Sciatic nerve (tissue), 2 donors: ENCODE measurements around the gene CIITA. TPM values are rescaled to one million over a fixed set of nuclear protein-coding genes. Genes with fewer than 3 reads are reported as not detected.

Experiments used
- ATAC-seq: fragments of 200-7000 bp; cut with Tn5 transposase; one replicate; pipeline ENCODE4 v1.9.1; 2020; ENCODE audit warnings: mild to moderate bottlenecking, moderate library complexity
- DNase-seq: peaks from one replicate; pipeline ENCODE4 v3.0.0-alpha.2; 2020; ENCODE audit warnings: low spot score
- intact Hi-C: fragments of 100-400 bp; cut with DNase I; formaldehyde crosslinking; loops from one replicate; pipeline ENCODE4 v1.14.2; 2022
- total RNA-seq: library from RNA; stranded (reverse); fragmentation: NEBNext Ultra II Directional; extraction: Animal tissue kit (Norgen Biotek cat#: 25700); gene quantifications from one replicate; pipeline ENCODE4 v1.2.1, GENCODE V29; 2021
- donor health status: DM: no; HTN: no; CAD: no.
- donor health status: DM: no; HTN: no; CAD: no.

CIITA gene
- total RNA-seq, 1 donor from 2014 or later = 51.9 TPM

GRCh38 chr16:10871157-10871991 is 5.6 kb upstream of the CIITA start:
- DNase-seq (peak; percentile 62), ATAC-seq (peak; percentile 75)
- intact Hi-C loops = loop anchor here (10.0 kb wide), 1 partner anchor 1887 kb away; no protein-coding TSS in a partner anchor

DNA sequence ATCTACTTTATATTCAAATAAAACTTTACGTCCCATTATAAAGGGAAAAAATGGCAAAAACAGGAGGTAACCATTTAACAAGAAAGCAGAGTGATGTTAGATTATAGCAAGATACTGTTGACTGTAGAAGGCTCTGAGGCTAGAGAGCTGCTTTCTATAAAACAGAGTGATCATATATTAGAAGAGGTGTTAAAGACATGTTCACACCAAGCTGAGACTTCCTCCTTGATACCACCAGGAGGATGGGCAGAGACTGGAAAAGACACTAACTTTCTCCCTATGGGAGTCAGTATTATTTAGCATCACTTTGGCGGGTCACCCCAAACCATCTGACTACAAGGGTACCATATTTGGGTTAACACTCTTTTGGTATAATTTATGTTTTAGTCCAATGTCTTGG is 687 bp upstream of the CIITA start:
- intact Hi-C loops = loop anchor here (10.0 kb wide), 1 partner anchor 1892 kb away; no protein-coding TSS in a partner anchor
- no peak for ATAC-seq
- DNase-seq = no peak

- intact Hi-C loops = loop anchor here (10.0 kb wide), 1 partner anchor 1893 kb away; no protein-coding TSS in a partner anchor
- DNase-seq = no peak
- ATAC-seq = no peak
Observed at GRCh38 chr16:10877472-10877946, 507 bp downstream of the CIITA start.

- intact Hi-C loops = loop anchor here (10.0 kb wide), 1 partner anchor 1893 kb away; no protein-coding TSS in a partner anchor
- no peak for ATAC-seq
- no peak for DNase-seq
Observed at GRCh38 chr16:10878328-10878643, 1.3 kb downstream of the CIITA start.

DNA sequence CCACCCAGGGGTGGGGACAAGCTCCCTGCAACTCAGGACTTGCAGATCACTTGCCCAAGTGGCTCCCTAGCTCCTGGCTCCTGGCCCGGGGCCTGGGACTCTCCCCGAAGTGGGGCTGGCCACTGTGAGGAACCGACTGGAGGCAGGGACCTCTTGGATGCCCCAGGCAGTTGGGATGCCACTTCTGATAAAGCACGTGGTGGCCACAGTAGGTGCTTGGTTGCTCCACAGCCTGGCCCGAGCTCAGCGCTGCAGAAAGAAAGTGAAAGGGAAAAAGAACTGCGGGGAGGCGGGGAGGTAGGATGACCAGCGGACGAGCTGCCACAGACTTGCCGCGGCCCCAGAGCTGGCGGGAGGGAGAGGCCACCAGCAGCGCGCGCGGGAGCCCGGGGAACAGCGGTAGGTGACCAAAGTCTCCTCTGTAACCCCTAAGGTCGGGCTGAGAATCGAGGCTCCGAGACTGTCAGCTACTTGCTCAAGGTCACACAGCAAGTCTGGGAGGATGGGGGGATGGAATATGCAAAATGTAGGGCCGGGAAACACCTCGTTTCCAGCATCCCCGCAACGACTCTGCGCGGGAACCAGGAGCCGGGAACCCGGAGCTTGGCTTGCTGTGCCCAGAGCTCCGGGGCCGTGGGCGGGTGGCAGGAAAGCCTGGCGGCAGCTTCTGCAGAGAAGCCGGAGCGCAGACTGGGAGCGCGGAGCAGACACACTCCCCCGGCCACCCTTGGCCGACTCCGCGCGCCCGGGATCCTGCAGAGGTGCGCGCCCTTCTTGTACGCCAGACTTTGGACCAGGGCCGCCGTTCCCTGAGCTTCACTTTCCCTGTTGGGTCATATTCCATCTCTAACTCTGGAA is 1.9 kb downstream of the CIITA start:
- ATAC-seq (peak; percentile 58), DNase-seq (peak; percentile 67)
- intact Hi-C loops = loop anchor here (10.0 kb wide), 1 partner anchor 1894 kb away; no protein-coding TSS in a partner anchor

- DNase-seq (no peak), ATAC-seq (no peak)
- intact Hi-C loops = loop anchor here (10.0 kb wide), 1 partner anchor 1895 kb away; no protein-coding TSS in a partner anchor
Observed at GRCh38 chr16:10879681-10880589, 2.9 kb downstream of the CIITA start.

DNA sequence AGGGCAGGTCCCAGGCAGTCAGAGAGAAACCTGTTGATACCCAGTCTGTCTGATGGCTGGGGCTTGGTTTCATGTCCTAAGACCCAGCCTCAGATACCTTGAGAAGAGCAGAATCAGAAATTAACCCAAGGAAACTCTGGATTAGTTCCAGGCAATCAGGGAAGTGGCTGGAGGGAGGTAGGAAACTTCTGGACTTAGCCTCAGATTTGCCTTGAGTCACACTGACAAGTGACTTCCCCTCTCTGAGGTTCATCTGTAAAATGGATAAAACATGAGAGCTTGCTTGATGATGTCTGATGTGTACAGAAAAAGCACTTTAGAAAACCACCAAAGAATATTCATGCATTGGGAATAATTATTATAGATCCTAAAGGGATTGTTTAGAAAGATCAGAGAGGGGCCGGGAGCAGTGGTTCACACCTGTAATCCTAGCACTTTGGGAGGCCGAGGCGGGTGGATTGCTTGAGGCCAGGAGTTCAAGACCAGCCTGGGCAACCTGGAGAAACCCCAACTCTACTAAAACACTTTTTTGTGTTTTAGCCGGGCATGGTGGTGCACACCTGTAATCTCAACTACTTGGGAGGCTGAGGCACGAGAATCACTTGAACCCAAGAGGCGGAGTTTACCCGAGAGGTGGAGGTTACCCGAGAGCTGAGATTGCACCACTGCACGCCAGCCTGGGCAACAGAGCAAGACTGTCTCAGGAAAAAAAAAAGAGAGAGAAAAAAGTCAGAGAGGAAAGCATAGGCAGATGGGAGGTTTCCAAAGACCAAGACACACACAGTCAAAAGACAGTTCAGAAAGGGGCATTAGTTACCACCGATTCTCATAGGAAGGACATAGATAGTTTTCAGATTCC is 3.8 kb downstream of the CIITA start:
- ATAC-seq = no peak
- intact Hi-C loops = no loop called here
- DNase-seq = no peak

DNA sequence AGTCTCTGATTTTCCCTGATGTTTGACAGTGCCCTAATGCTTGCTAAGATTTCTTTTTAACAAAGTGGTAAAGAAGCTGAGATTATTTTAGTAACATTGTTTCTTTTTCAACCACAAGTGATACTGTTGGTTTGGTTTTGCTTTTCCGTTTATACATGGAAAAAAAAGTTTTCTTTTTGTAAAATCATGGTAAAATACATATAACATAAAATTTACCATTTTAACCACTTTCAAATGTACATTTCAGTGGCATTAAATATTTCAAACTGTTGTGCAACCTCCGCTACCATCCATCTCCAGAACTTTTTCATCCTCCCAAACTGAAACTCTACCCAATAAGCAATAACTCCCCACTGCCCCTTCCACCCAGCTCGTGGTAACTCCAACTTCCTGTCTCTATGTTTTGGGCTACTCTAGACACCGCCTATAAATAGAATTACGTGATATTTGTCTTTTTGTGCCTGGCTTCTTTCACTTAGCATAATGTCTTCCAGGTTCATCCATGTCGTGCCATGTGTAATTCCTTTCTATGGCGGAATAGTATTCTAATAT is 4.6 kb downstream of the CIITA start:
- ATAC-seq = no peak
- no peak for DNase-seq
- intact Hi-C loops = no loop called here

DNA sequence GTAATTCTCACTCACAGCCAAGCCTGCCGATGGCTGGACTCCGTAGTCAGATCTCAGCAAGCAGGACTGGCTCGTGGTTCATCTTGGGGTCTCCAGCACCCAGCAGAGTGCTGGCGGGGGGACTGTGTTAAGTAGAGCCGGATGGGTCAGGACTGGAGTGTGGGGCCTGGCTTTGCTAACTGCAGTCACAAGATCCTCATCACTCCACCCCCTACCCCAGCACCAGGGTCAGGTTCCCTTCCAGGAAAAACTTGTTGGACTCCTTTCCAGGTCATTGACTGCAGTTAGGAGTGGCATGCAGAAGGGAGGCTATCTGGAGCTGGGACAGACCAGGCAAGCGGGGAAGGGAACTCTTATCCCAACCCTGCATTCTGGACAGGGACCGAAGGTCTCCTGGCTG is 6.0 kb downstream of the CIITA start:
- no peak for ATAC-seq
- intact Hi-C loops = no loop called here
- no peak for DNase-seq

- no peak for DNase-seq
- intact Hi-C loops = no loop called here
Observed at GRCh38 chr16:10885246-10885645, 8.2 kb downstream of the CIITA start.

GRCh38 chr16:10888320-10888937 is 11.4 kb downstream of the CIITA start:
- DNase-seq (no peak), ATAC-seq (peak; percentile 40)
- intact Hi-C loops = no loop called here

More at GRCh38 chr16:10885246-10885645, 8.2 kb downstream of the CIITA start:
- peak; percentile 54 for ATAC-seq

- intact Hi-C loops = no loop called here
- no peak for ATAC-seq
Observed at GRCh38 chr16:10889855-10890254, 12.9 kb downstream of the CIITA start.

DNA sequence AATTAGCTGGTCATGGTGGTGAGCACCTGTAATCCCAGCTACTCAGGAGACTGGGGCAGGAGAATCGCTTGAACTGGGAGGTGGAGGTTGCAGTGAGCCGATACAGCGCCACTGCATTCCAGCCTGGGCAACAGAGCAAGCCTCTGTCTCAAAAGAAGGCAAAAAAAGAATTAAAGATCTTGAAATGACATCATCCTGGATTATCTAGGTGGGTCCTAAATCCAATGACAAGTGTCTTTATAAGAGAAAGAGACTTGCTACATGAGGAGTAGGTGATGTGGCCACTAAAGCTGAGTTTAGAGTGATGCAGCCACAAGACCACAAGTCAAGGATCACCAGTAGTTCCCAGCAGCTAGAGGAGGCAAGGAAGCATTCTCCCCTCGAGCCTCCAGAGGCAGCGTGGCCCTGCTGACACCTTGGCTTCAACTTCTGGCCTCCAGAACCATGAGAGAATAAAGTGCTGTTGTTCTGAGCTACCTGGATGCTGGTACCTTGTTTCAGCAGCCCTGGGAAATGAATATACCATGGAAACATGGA is 15.8 kb downstream of the CIITA start:
- intact Hi-C loops = no loop called here
- ATAC-seq (no peak), DNase-seq (no peak)

More at GRCh38 chr16:10889855-10890254, 12.9 kb downstream of the CIITA start:
- no peak for DNase-seq

DNA sequence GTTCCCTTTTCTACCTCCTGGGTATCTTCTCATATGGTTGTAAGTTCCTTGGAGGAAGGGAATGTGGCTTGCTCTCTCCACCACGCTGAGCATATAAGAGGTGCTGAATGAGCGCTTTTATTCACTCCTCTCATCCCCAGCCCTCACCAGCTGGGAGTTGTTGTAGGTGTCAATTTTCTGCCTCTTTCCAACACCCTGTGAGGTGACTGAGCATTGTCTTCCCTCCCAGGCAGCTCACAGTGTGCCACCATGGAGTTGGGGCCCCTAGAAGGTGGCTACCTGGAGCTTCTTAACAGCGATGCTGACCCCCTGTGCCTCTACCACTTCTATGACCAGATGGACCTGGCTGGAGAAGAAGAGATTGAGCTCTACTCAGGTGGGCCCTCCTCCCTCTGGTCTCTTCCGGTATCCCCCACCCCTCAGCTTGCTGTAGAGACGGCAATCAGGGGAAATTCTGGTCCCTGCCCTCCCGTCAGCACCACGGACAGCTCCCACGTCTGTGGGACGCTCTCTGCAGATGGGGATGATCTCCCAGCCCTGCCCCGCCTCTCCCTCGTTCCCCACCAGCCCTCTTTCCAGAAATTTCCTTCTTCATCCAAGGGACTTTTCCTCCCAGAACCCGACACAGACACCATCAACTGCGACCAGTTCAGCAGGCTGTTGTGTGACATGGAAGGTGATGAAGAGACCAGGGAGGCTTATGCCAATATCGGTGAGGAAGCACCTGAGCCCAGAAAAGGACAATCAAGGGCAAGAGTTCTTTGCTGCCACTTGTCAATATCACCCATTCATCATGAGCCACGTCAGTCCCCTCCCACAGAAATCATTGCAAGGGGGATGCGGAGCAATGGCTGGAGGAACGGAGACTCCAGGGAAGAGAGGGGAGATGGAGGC is 18.3 kb downstream of the CIITA start:
- ATAC-seq = peak; percentile 44
- peak; percentile 68 for DNase-seq
- intact Hi-C loops = no loop called here

- DNase-seq (no peak), ATAC-seq (no peak)
- intact Hi-C loops = no loop called here
Observed at GRCh38 chr16:10896165-10896564, 19.2 kb downstream of the CIITA start.

GRCh38 chr16:10896723-10897122 is 19.7 kb downstream of the CIITA start:
- intact Hi-C loops = no loop called here
- DNase-seq (no peak), ATAC-seq (peak; percentile 51)
